Activated CD8-positive, alpha-beta memory T cell treated with anti-CD3 and anti-CD28 coated beads, Interleukin-2, amount 50 U/mL, for 48 hours (primary cell): ENCODE results near the gene CLEC14A.

ENCODE experiments used
- DNase-seq: peaks from one replicate; pipeline ENCODE4 v3.0.0-alpha.2; 2020

The CLEC14A gene

GRCh38 chr14:38248321-38249028 is 7.4 kb downstream of the CLEC14A start:
- DNase-seq: no peak

DNA sequence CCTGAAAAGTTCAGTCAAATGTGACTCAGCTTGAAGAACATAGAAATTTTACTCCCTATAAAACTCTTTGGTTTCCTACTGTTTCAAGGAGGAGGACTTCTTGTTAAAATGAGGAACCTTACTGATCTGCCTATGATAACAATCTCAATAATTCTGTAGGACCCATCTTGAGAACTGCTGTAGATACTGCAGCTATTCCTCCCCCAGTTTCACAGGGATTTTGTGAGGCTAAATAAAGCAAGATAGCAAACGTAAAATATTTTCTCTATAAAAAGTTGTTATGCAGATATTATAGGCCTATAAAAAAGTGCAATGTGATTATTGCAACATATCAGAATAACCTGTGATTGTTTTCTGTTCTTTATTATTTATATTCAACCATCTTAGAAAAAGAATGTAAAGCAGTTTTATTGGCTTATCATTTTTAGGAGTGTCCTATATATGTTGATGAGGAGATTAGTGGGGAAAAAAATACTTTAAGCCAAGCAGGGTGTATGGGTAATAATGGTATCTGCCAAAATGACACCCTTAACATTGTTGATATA is 12.1 kb downstream of the CLEC14A start:
- DNase-seq: no peak

GRCh38 chr14:38238878-38239277 is 17.0 kb downstream of the CLEC14A start:
- no peak for DNase-seq

DNA sequence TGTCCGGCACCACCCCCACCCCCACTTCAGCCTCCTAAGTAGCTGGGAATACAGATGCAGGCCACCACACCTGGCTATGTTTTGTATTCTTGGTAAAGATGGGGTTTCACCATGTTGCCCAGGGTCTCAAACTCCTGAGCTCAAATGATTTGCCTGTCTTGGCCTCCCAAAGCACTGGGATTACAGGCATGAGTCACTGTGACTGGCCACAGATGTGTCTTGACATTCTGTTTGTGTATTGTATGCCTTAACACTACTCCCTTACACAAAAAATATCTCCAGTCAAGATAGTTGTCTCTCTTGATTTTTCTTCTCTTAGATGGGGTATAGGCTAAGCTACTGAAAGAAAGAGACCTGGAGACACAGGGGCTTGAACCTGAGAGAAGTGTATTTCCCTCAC is 17.6 kb downstream of the CLEC14A start:
- DNase-seq: no peak

DNA sequence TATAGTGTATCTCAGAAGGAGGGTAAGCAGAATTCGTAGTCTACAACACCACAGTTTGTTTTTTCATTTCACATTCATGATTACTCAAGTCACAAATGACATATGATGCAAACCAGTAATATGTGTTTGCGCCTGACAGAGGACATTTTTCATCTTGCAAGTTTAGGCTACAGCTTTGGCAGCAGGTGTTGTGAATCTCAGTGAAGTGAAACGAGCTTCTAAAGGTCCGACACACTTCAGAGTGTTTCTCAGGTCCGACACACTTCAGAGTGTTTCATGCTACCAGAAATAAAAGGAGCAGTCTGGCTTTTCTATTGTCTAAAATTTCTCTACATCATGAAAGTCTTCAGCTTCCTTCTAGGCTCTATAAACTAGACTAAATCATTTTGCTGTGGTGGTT is 22.7 kb downstream of the CLEC14A start:
- DNase-seq: no peak

GRCh38 chr14:38226366-38226765 is 29.5 kb downstream of the CLEC14A start:
- no peak for DNase-seq

- no peak for DNase-seq
Measured at GRCh38 chr14:38225946-38226345, 29.9 kb downstream of the CLEC14A start.

GRCh38 chr14:38224338-38224737 is 31.6 kb downstream of the CLEC14A start:
- no peak for DNase-seq

GRCh38 chr14:38221077-38221476 is 34.8 kb downstream of the CLEC14A start:
- no peak for DNase-seq

GRCh38 chr14:38217553-38217952 is 38.3 kb downstream of the CLEC14A start:
- DNase-seq: no peak

DNA sequence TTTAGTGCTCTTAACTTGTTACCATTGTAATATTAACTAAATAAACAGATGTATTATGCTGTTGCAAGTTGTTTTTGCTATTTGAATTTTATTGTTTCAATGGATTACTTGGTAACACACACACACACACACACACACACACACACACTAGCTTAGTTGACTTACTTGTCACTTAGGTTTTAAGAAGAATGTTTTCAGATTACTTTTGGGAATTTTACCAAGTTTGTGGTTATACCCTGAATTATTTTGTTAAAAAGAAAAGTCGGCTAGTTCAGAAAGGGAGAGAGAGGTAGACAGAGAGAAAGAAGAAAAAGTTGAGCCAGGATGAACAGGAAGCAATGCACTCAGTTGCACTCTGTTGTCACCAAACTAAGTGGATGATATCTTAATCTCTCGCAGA is 42.9 kb downstream of the CLEC14A start:
- no peak for DNase-seq

DNA sequence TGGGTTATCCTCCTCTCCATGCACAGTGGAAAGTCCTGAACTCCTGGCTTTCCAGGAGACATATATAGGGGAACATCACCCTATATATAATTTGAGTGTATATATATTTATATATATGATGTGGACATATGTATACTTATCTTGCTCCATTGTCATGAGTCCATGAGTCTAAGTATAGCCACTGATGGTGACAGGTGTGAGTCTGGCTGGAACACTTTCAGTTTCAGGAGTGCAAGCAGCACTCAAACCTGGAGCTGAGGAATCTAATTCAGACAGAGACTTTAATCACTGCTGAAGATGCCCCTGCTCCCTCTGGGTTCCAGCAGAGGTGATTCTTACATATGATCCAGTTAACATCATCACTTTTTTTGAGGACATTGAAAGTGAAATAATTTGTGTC is 43.8 kb downstream of the CLEC14A start:
- DNase-seq: no peak

- no peak for DNase-seq
Measured at GRCh38 chr14:38211255-38211735, 44.6 kb downstream of the CLEC14A start.

GRCh38 chr14:38210587-38211216 is 45.2 kb downstream of the CLEC14A start:
- DNase-seq: no peak

DNA sequence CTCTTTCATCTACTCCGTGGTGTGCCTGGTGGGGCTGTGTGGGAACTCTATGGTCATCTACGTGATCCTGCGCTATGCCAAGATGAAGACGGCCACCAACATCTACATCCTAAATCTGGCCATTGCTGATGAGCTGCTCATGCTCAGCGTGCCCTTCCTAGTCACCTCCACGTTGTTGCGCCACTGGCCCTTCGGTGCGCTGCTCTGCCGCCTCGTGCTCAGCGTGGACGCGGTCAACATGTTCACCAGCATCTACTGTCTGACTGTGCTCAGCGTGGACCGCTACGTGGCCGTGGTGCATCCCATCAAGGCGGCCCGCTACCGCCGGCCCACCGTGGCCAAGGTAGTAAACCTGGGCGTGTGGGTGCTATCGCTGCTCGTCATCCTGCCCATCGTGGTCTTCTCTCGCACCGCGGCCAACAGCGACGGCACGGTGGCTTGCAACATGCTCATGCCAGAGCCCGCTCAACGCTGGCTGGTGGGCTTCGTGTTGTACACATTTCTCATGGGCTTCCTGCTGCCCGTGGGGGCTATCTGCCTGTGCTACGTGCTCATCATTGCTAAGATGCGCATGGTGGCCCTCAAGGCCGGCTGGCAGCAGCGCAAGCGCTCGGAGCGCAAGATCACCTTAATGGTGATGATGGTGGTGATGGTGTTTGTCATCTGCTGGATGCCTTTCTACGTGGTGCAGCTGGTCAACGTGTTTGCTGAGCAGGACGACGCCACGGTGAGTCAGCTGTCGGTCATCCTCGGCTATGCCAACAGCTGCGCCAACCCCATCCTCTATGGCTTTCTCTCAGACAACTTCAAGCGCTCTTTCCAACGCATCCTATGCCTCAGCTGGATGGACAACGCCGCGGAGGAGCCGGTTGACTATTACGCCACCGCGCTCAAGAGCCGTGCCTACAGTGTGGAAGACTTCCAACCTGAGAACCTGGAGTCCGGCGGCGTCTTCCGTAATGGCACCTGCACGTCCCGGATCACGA is 46.0 kb downstream of the CLEC14A start:
- no peak for DNase-seq

- peak; percentile 54 for DNase-seq
Measured at GRCh38 chr14:38208618-38209562, 47.0 kb downstream of the CLEC14A start.

- DNase-seq: no peak
Measured at GRCh38 chr14:38207736-38208617, 47.9 kb downstream of the CLEC14A start, which contains the start of gene SSTR1. Gene SSTR1 (plus strand): TSS chr14:38207904. CDS start chr14:38209390, 1,486 bp downstream.

DNA sequence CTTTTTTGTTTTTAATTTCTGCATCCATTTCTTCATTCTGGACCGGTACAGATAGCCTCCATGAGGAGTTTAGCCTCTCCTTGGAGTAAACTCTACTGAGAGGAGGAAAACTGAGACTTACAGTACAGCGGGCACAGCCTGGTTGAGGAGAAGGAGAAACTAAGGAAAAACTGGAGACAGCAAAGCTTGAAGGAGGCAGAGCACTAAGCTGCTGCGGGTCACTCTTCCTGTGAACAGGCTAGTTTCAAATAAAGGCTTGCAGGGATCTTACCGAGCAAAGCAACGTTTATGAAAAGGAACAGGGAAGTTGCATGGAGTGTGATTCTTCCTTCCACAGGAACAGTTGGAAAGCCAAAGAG is 48.5 kb downstream of the CLEC14A start:
- no peak for DNase-seq

- no peak for DNase-seq
Measured at GRCh38 chr14:38206689-38207376, 49.1 kb downstream of the CLEC14A start.
